K562 (cell line): ENCODE measurements around the gene CCNC. TPM values are rescaled to one million over a fixed set of nuclear protein-coding genes. Genes with fewer than 3 reads are reported as not detected.

Experiments used
- DNMT1 ChIP-seq: fragments of 450-650 bp; IDR thresholded peaks from 2 replicates; pipeline ENCODE4 v1.6.1; 2016; ENCODE audit warnings: antibody characterized with exemption, mild to moderate bottlenecking
- EWSR1 ChIP-seq: fragments of 450-650 bp; IDR thresholded peaks from 2 replicates; pipeline ENCODE4 v1.6.1; 2018; ENCODE audit warnings: borderline replicate concordance, mild to moderate bottlenecking, low read depth, moderate library complexity; ENCODE audit not compliant: partially characterized antibody
- GATAD2A ChIP-seq: fragments of 450-650 bp; IDR thresholded peaks from 2 replicates; pipeline ENCODE4 v1.6.1; 2017
- HDAC2 ChIP-seq: fragments of 450-650 bp; IDR thresholded peaks from 2 replicates; pipeline ENCODE4 v1.6.1; 2016; ENCODE audit warnings: mild to moderate bottlenecking
- NFIC ChIP-seq: fragments of 450-650 bp; IDR thresholded peaks from 2 replicates; pipeline ENCODE4 v1.6.1; 2017; ENCODE audit warnings: mild to moderate bottlenecking, inconsistent platforms
- PYGO2 ChIP-seq: fragments of 450-650 bp; IDR thresholded peaks from 2 replicates; pipeline ENCODE4 v1.6.1; 2016; ENCODE audit warnings: mild to moderate bottlenecking, missing genetic modification characterization, moderate library complexity, missing compliant biosample characterization
- REST ChIP-seq, 2 experiments: fragments of 450-650 bp; formaldehyde crosslinking in 1 of 2; IDR thresholded peaks; 2 replicates each; pipeline versions ENCODE4 v1.4.0 to v1.6.1; 2014 to 2020; ENCODE audit warnings: mild to moderate bottlenecking in 2 of 2, borderline replicate concordance in 1 of 2, low read depth in 1 of 2
- SMAD4 ChIP-seq: fragments of 250-450 bp; sonication (Bioruptor Pico); conservative IDR thresholded peaks from 2 replicates; pipeline ENCODE4 v1.8.0; 2021; ENCODE audit warnings: inconsistent platforms, mild to moderate bottlenecking, moderate library complexity
- TSHZ1 ChIP-seq: fragments of 250-450 bp; sonication (Bioruptor Pico); IDR thresholded peaks from 2 replicates; pipeline ENCODE4 v1.4.0; 2020; ENCODE audit warnings: mild to moderate bottlenecking, moderate library complexity
- ZBTB43 ChIP-seq: sonication (generic); formaldehyde crosslinking; IDR thresholded peaks from 2 replicates; pipeline ENCODE4 v1.8.0; 2023; ENCODE audit warnings: mild to moderate bottlenecking, missing genetic modification reagents
- ZNF41 ChIP-seq: fragments of 250-450 bp; sonication (Bioruptor Pico); conservative IDR thresholded peaks from 2 replicates; pipeline ENCODE4 v1.4.0; 2020; ENCODE audit warnings: mild to moderate bottlenecking
- ZNF583 ChIP-seq: fragments of 250-450 bp; sonication (Bioruptor Pico); IDR thresholded peaks from 2 replicates; pipeline ENCODE4 v1.4.0; 2020
- ZNF740 ChIP-seq, 3 experiments: fragments of 200-800 bp in 1 of 3; sonication (Bioruptor generic) in 1 of 3; sonication (generic) in 1 of 3; formaldehyde crosslinking in 1 of 3; IDR thresholded peaks; 2 replicates each; pipeline versions ENCODE4 v1.6.1 to v1.8.0; 2016 to 2022; ENCODE audit warnings: mild to moderate bottlenecking in 2 of 3, missing compliant biosample characterization in 2 of 3, missing genetic modification characterization in 2 of 3, missing genetic modification reagents in 1 of 3
- polyA plus RNA-seq, 8 experiments: library from polyadenylated mRNA; depleted of rRNA in 4 of 8; stranded (reverse) in 5 of 8; unstranded in 3 of 8; fragments of >200 nt; fragmentation: Nextera tagmentation in 2 of 8; fragmentation: Illumina TruSeq in 1 of 8; extraction: Ambion mirVana in 2 of 8; extraction: Trizol in 1 of 8; gene quantifications; 2 replicates each; pipeline versions ENCODE4 v1.2.1 to v1.2.3, GENCODE V29; 2011 to 2014; ENCODE audit warnings: inconsistent platforms in 1 of 8, missing spikeins in 1 of 8
- total RNA-seq, 7 experiments: library from RNA; depleted of rRNA in 6 of 7; stranded (reverse); fragments of >200 nt in 6 of 7; fragmentation: Illumina TruSeq in 2 of 7; extraction: Trizol in 2 of 7; gene quantifications; 2 replicates each; pipeline versions ENCODE4 v1.2.1 to v1.2.3, GENCODE V29; 2011 to 2021; ENCODE audit warnings: low replicate concordance in 1 of 7

CCNC gene
- total and polyA plus RNA-seq, 9 of the 15 experiments (the other 6 are each of a cell fraction or from before 2014, with no cell fraction given), result 68.7 to 177 (median 99.6) TPM

- TF ChIP-seq ZBTB43 (CRISPR knock-in tag) (no peak), EWSR1 (no peak), PYGO2 (tag) (peak; percentile 78), HDAC2 (no peak), REST (IDR thresholded peaks at IDR 0.05; ENCODE audit: borderline replicate concordance) (no peak), REST (CRISPR knock-in tag; IDR thresholded peaks at IDR 0.05; ENCODE audit: low read depth) (no peak), SMAD4 (peak; percentile 64; the same call in 1 of the 2 replicates), ZNF740 (CRISPR knock-in tag; IDR thresholded peaks at IDR 0.05) (no peak), ZNF740 (tag; IDR thresholded peaks at IDR 0.05) (peak in 1 of 2 experiments; percentile 83; a peak in 2 of 4 replicates), TSHZ1 (CRISPR knock-in tag) (peak; percentile 59; the same call in 1 of the 2 replicates), NFIC (no peak), ZNF41 (peak; percentile 32; the same call in 1 of the 2 replicates), ZNF583 (CRISPR knock-in tag) (0 out of 2 replicates have a peak, but pooled peaks have one; percentile 47), DNMT1 (no peak), GATAD2A (no peak)
Measured at GRCh38 chr6:99573980-99574617, 5.6 kb upstream of the CCNC start (continued).
